Smooth muscle cell (in vitro differentiated cells): ENCODE results near the gene ZNF488. TPM values are rescaled to one million over a fixed set of nuclear protein-coding genes. Genes with fewer than 3 reads are reported as not detected.

ENCODE experiments used
- DNase-seq: peaks from one replicate; lab custom pipeline; 2025; ENCODE audit not compliant: unreplicated experiment; lab: John Stamatoyannopoulos, UW
- H2AFZ ChIP-seq: fragments of 200-600 bp; sonication (generic); 2 replicates; pipeline ENCODE4 v1.6.0; 2016; ENCODE audit warnings: antibody characterized with exemption, low read depth, mild to moderate bottlenecking
- H3F3A ChIP-seq: fragments of 200-600 bp; sonication (generic); 2 replicates; pipeline ENCODE4 v1.6.0; 2017; ENCODE audit warnings: antibody characterized with exemption, low read depth
- H3K27ac ChIP-seq: fragments of 200-600 bp; sonication (generic); 2 replicates; pipeline ENCODE4 v1.5.1; 2016; ENCODE audit warnings: low read depth, mild to moderate bottlenecking
- H3K27me3 ChIP-seq: fragments of 200-600 bp; sonication (generic); 2 replicates; pipeline ENCODE4 v1.6.1; 2016; ENCODE audit warnings: low read depth, mild to moderate bottlenecking
- H3K36me3 ChIP-seq: fragments of 200-600 bp; sonication (generic); 2 replicates; pipeline ENCODE4 v1.5.1; 2016; ENCODE audit warnings: low read depth
- H3K4me1 ChIP-seq: fragments of 200-600 bp; sonication (generic); 2 replicates; pipeline ENCODE4 v1.5.1; 2016; ENCODE audit warnings: low read depth
- H3K4me2 ChIP-seq: fragments of 200-600 bp; sonication (generic); 2 replicates; pipeline ENCODE4 v1.6.0; 2016; ENCODE audit warnings: mild to moderate bottlenecking
- H3K4me3 ChIP-seq: fragments of 200-600 bp; sonication (generic); 2 replicates; pipeline ENCODE4 v1.5.1; 2016; ENCODE audit warnings: mild to moderate bottlenecking
- H3K79me2 ChIP-seq: fragments of 200-600 bp; sonication (generic); 2 replicates; pipeline ENCODE4 v1.6.0; 2016; ENCODE audit warnings: low read depth, mild to moderate bottlenecking
- H3K9ac ChIP-seq: fragments of 200-600 bp; sonication (generic); 2 replicates; pipeline ENCODE4 v1.6.0; 2016; ENCODE audit warnings: low read depth
- H3K9me3 ChIP-seq: fragments of 200-600 bp; sonication (generic); replicated peaks from 2 replicates; pipeline ENCODE4 v1.5.1; 2016; ENCODE audit warnings: low read depth
- H4K20me1 ChIP-seq: fragments of 200-600 bp; sonication (generic); 2 replicates; pipeline ENCODE4 v1.6.0; 2016; ENCODE audit warnings: low read depth
- CTCF ChIP-seq: fragments of 200-600 bp; sonication (generic); IDR thresholded peaks from 2 replicates; pipeline ENCODE4 v1.5.1; 2017; ENCODE audit warnings: borderline replicate concordance, mild to moderate bottlenecking, antibody characterized with exemption; ENCODE audit not compliant: insufficient read depth, poor library complexity, severe bottlenecking
- WGBS: methylation state at CpG from one replicate; pipeline ENCODE4 v1.1.7; 2016; ENCODE audit warnings: low lambda C conversion rate; 5-methylcytosine and 5-hydroxymethylcytosine counted together
- polyA plus RNA-seq: library from polyadenylated mRNA; unstranded; fragments of >200 nt; fragmentation: Nextera tagmentation; extraction: Ambion mirVana; gene quantifications from 2 replicates; pipeline ENCODE4 v1.2.1, GENCODE V29; 2016
- total RNA-seq: library from RNA; depleted of rRNA; stranded (reverse); fragments of >200 nt; gene quantifications from 2 replicates; pipeline ENCODE4 v1.2.3, GENCODE V29; 2014

The ZNF488 gene
- total and polyA plus RNA-seq, 2 experiments from 2014 or later = 1.1 TPM; not detected in 1

- Histone ChIP-seq H3K36me3 (no peaks in the 10 kb centered on the region), H3K9ac (no peak overlapping the region), H3K4me1 (no peaks in the 10 kb centered on the region), H3K27ac (no peak overlapping the region), H3F3A (no peaks in the 10 kb centered on the region), H3K79me2 (no peaks in the 10 kb centered on the region), H3K27me3 (no peaks in the 10 kb centered on the region), H3K4me2 (no peak overlapping the region), H3K4me3 (no peak overlapping the region), H4K20me1 (no peaks in the 10 kb centered on the region), H2AFZ (no peak overlapping the region), H3K9me3 (no peaks in the 10 kb centered on the region)
- 87% methylated on average over 4 of the region's 4 CpGs for WGBS
- TF ChIP-seq CTCF = no peak
- DNase-seq = no peak
Observed at GRCh38 chr10:47423476-47423875, 39.4 kb upstream of the ZNF488 start.

- no peaks in the 10 kb centered on the region for H3K9me3 ChIP-seq
- no peak overlapping the region for H3K4me3 ChIP-seq
- no peaks in the 10 kb centered on the region for H3K36me3 ChIP-seq
- H3K9ac ChIP-seq = peak overlapping the region; percentile 4
- H3K79me2 ChIP-seq = no peaks in the 10 kb centered on the region
- no peak for DNase-seq
- no peaks in the 10 kb centered on the region for H3K27me3 ChIP-seq
- H3F3A ChIP-seq = no peaks in the 10 kb centered on the region
- 44% methylated on average over 7 of the region's 7 CpGs for WGBS
- no peak for TF ChIP-seq CTCF
- no peaks in the 10 kb centered on the region for H3K4me1 ChIP-seq
- H2AFZ ChIP-seq = no peak overlapping the region
- H3K27ac ChIP-seq = peak overlapping the region; percentile 81
- peak overlapping the region; percentile 22 for H3K4me2 ChIP-seq
- H4K20me1 ChIP-seq = no peaks in the 10 kb centered on the region
Observed at GRCh38 chr10:47421057-47421952, 37.2 kb upstream of the ZNF488 start.

- H4K20me1 ChIP-seq = no peaks in the 10 kb centered on the region
- peak overlapping the region; percentile 22 for H3K4me2 ChIP-seq
- H3K27me3 ChIP-seq = no peaks in the 10 kb centered on the region
- no peak for DNase-seq
- no peaks in the 10 kb centered on the region for H3K36me3 ChIP-seq
- H3K9me3 ChIP-seq = no peaks in the 10 kb centered on the region
- peak overlapping the region; percentile 81 for H3K27ac ChIP-seq
- peak overlapping the region; percentile 45 for H2AFZ ChIP-seq
- H3K79me2 ChIP-seq = no peaks in the 10 kb centered on the region
- 73% methylated on average over 14 of the region's 14 CpGs for WGBS
- H3K4me1 ChIP-seq = no peaks in the 10 kb centered on the region
- no peak overlapping the region for H3K4me3 ChIP-seq
- H3K9ac ChIP-seq = no peak overlapping the region
- no peaks in the 10 kb centered on the region for H3F3A ChIP-seq
- no peak for TF ChIP-seq CTCF
Observed at GRCh38 chr10:47420305-47421056, 36.4 kb upstream of the ZNF488 start.
